ENCODE data around the gene NRXN3.

- TF ChIP-seq, protein P1, sequence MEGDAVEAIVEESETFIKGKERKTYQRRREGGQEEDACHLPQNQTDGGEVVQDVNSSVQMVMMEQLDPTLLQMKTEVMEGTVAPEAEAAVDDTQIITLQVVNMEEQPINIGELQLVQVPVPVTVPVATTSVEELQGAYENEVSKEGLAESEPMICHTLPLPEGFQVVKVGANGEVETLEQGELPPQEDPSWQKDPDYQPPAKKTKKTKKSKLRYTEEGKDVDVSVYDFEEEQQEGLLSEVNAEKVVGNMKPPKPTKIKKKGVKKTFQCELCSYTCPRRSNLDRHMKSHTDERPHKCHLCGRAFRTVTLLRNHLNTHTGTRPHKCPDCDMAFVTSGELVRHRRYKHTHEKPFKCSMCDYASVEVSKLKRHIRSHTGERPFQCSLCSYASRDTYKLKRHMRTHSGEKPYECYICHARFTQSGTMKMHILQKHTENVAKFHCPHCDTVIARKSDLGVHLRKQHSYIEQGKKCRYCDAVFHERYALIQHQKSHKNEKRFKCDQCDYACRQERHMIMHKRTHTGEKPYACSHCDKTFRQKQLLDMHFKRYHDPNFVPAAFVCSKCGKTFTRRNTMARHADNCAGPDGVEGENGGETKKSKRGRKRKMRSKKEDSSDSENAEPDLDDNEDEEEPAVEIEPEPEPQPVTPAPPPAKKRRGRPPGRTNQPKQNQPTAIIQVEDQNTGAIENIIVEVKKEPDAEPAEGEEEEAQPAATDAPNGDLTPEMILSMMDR (IDR thresholded peaks at IDR 0.05; ENCODE audit: low read depth, low read length, missing input control): no peak
- TF ChIP-seq RAD21 (IDR thresholded peaks at IDR 0.05): no peak
- TF ChIP-seq TAF1 (conservative IDR thresholded peaks at IDR 0.05): no peak
- no peak for TF ChIP-seq YY1 (IDR thresholded peaks at IDR 0.05)
- TF ChIP-seq ZBTB33 (IDR thresholded peaks at IDR 0.05): no peak
- no peak for TF ChIP-seq ATF3 (IDR thresholded peaks at IDR 0.05)
- no peak for TF ChIP-seq SP1 (IDR thresholded peaks at IDR 0.05)
- TF ChIP-seq JUND (IDR thresholded peaks at IDR 0.05): no peak
Observed at GRCh38 chr14:79764323-79764722, 1594.2 kb downstream of the NRXN3 start.
